ENCODE measurements around the gene C1S. TPM values are rescaled to one million over a fixed set of nuclear protein-coding genes. Genes with fewer than 3 reads are reported as not detected.

The C1S gene
- total and polyA plus RNA-seq, 12 donors = 51.5 to 582 (median 231) TPM

GRCh38 chr12:7118881-7119280 is 58.4 kb downstream of the C1S start:
- H3K9me3 ChIP-seq (replicated peaks in 1 of 3) = no peaks in the 10 kb centered on the region
- H3K27me3 ChIP-seq = no peaks in the 10 kb centered on the region
- H3K4me3 ChIP-seq = no peak overlapping the region
- no peak for TF ChIP-seq POLR2A (IDR thresholded peaks at IDR 0.05)
- no peak for TF ChIP-seq CTCF (IDR thresholded peaks at IDR 0.05)
- intact Hi-C loops (cut with DNase I) = loop anchor here (10.0 kb wide), 2 partner anchors 154 to 164 kb away; partner anchors contain the start of gene PTPN6 (in 1 of the 2)
- WGBS, 4 donors = 66 to 93% (median 86%) methylated on average over 2 to 3 of the region's 3 CpGs
- peaks cover 0 to 7% of the 10 kb centered on the region in 2 donors for H3K36me3 ChIP-seq (replicated peaks in 1 of 2)
- peaks cover 7 to 22% of the 10 kb centered on the region in 2 donors for H3K4me1 ChIP-seq (replicated peaks in 1 of 2)
- H3K27ac ChIP-seq = no peak overlapping the region
- no peak for DNase-seq

GRCh38 chr12:7120166-7120565 is 59.6 kb downstream of the C1S start:
- H3K36me3 ChIP-seq (replicated peaks in 1 of 2) = peaks cover 0 to 7% of the 10 kb centered on the region in 2 donors
- DNase-seq = no peak
- H3K9me3 ChIP-seq (replicated peaks in 1 of 3) = no peaks in the 10 kb centered on the region
- no peak overlapping the region for H3K4me3 ChIP-seq
- no peaks in the 10 kb centered on the region for H3K27me3 ChIP-seq
- peaks cover 7 to 26% of the 10 kb centered on the region in 2 donors for H3K4me1 ChIP-seq (replicated peaks in 1 of 2)
- TF ChIP-seq POLR2A (IDR thresholded peaks at IDR 0.05) = no peak
- TF ChIP-seq CTCF (IDR thresholded peaks at IDR 0.05) = no peak
- intact Hi-C loops (cut with DNase I) = no loop called here
- no peak overlapping the region for H3K27ac ChIP-seq
- 80 to 93% (median 87%) methylated on average over 3 to 5 of the region's 5 CpGs for WGBS, 4 donors

Small RNA genes within 50 kb of the gene (small RNA-seq; reads per million reads assigned to genes)
- gene AC006512.1 (0 reads per million in 2 donors), gene RNU6-485P (0 reads per million in 2 donors)

Other genes with a start within 250 kb of the C1S start
- 10 to 100 TPM in 1 of 9 donors, 1 to 10 TPM in 8; 1.1 to 11.9 (median 4.0) TPM for gene GPR162, start 238.9 kb upstream of the C1S start, total RNA-seq
- 10 to 100 TPM in 2 of 3 donors, 1 to 10 TPM in 1; 5.3 to 42.6 (median 13.7) TPM for gene GPR162, start 238.9 kb upstream of the C1S start, polyA plus RNA-seq
- gene P3H3, start 232.3 kb upstream of the C1S start, total RNA-seq = 10 to 100 TPM in 7 of 9 donors, 1 to 10 TPM in 2; 2.6 to 23.6 (median 14.6) TPM
- gene P3H3, start 232.3 kb upstream of the C1S start, polyA plus RNA-seq = 10 to 100 TPM in 2 of 3 donors, 1 to 10 TPM in 1; 3.7 to 58.1 (median 51.0) TPM
- 1 to 10 TPM in 5 of 9 donors, under 1 TPM in 3, not detected in 1; 0.44 to 2.6 (median 1.6) TPM for gene GNB3, start 219.8 kb upstream of the C1S start, total RNA-seq
- gene GNB3, start 219.8 kb upstream of the C1S start, polyA plus RNA-seq = 10 to 100 TPM in 2 of 3 donors, 1 to 10 TPM in 1; 1.0 to 22.4 (median 11.6) TPM
- gene CDCA3, start 209.4 kb upstream of the C1S start, total RNA-seq = 10 to 100 TPM in 1 of 9 donors, 1 to 10 TPM in 7, not detected in 1; 2.6 to 17.7 (median 3.4) TPM
- gene CDCA3, start 209.4 kb upstream of the C1S start, polyA plus RNA-seq = 1 to 10 TPM; 3.5 to 5.5 (median 5.3) TPM
- 100 to 1,000 TPM in 6 of 9 donors, 10 to 100 TPM in 3; 60.0 to 162 (median 122) TPM for gene USP5, start 208.6 kb upstream of the C1S start, total RNA-seq
- 100 to 1,000 TPM in 1 of 3 donors, 10 to 100 TPM in 2; 30.6 to 109 (median 32.5) TPM for gene USP5, start 208.6 kb upstream of the C1S start, polyA plus RNA-seq
- gene TPI1, start 193.2 kb upstream of the C1S start, total RNA-seq = 1,000 to 10,000 TPM in 1 of 9 donors, 100 to 1,000 TPM in 8; 555 to 1,141 (median 862) TPM
- 1,000 to 10,000 TPM in 1 of 3 donors, 100 to 1,000 TPM in 2; 241 to 2,322 (median 444) TPM for gene TPI1, start 193.2 kb upstream of the C1S start, polyA plus RNA-seq
- 10 to 100 TPM in 8 of 9 donors, 1 to 10 TPM in 1; 3.3 to 24.5 (median 15.5) TPM for gene SPSB2, start 187.4 kb upstream of the C1S start, total RNA-seq
- gene SPSB2, start 187.4 kb upstream of the C1S start, polyA plus RNA-seq = 10 to 100 TPM in 2 of 3 donors, 1 to 10 TPM in 1; 2.5 to 19.5 (median 19.5) TPM
- gene LRRC23, start 155.9 kb upstream of the C1S start, total RNA-seq = 10 to 100 TPM in 6 of 9 donors, 1 to 10 TPM in 3; 6.9 to 18.6 (median 12.5) TPM
- gene LRRC23, start 155.9 kb upstream of the C1S start, polyA plus RNA-seq = 10 to 100 TPM; 11.0 to 29.0 (median 13.8) TPM
- gene ENO2, start 146.1 kb upstream of the C1S start, total RNA-seq = 10 to 100 TPM in 7 of 9 donors, 1 to 10 TPM in 2; 7.4 to 53.6 (median 32.1) TPM
- gene ENO2, start 146.1 kb upstream of the C1S start, polyA plus RNA-seq = 100 to 1,000 TPM in 1 of 3 donors, 10 to 100 TPM in 2; 29.5 to 113 (median 42.3) TPM
- 100 to 1,000 TPM in 4 of 9 donors, 10 to 100 TPM in 4, 1 to 10 TPM in 1; 8.8 to 263 (median 92.8) TPM for gene ATN1, start 132.8 kb upstream of the C1S start, total RNA-seq
- gene ATN1, start 132.8 kb upstream of the C1S start, polyA plus RNA-seq = 100 to 1,000 TPM in 2 of 3 donors, 10 to 100 TPM in 1; 57.4 to 482 (median 258) TPM
- not detected for gene RNU7-1, start 116.9 kb upstream of the C1S start, total RNA-seq
- gene RNU7-1, start 116.9 kb upstream of the C1S start, polyA plus RNA-seq = not detected
- 100 to 1,000 TPM; 152 to 505 (median 283) TPM for gene C12orf57, start 116.7 kb upstream of the C1S start, total RNA-seq
- gene C12orf57, start 116.7 kb upstream of the C1S start, polyA plus RNA-seq = 100 to 1,000 TPM in 2 of 3 donors, 10 to 100 TPM in 1; 58.4 to 335 (median 271) TPM
- gene PTPN6, start 109.4 kb upstream of the C1S start, total RNA-seq = 10 to 100 TPM; 24.5 to 86.2 (median 63.0) TPM
- gene PTPN6, start 109.4 kb upstream of the C1S start, polyA plus RNA-seq = 100 to 1,000 TPM in 2 of 3 donors, 10 to 100 TPM in 1; 36.2 to 204 (median 127) TPM
- gene PHB2, start 90.1 kb upstream of the C1S start, total RNA-seq = 100 to 1,000 TPM; 158 to 344 (median 227) TPM
- 100 to 1,000 TPM; 128 to 222 (median 131) TPM for gene PHB2, start 90.1 kb upstream of the C1S start, polyA plus RNA-seq
- 10 to 100 TPM; 21.9 to 81.9 (median 39.9) TPM for gene EMG1, start 89.8 kb upstream of the C1S start, total RNA-seq
- 10 to 100 TPM; 14.2 to 43.1 (median 15.6) TPM for gene EMG1, start 89.8 kb upstream of the C1S start, polyA plus RNA-seq
- 100 to 1,000 TPM in 2 of 9 donors, 10 to 100 TPM in 7; 28.5 to 146 (median 79.8) TPM for gene LPCAT3, start 42.2 kb upstream of the C1S start, total RNA-seq
- gene LPCAT3, start 42.2 kb upstream of the C1S start, polyA plus RNA-seq = 10 to 100 TPM; 40.4 to 87.5 (median 49.3) TPM
- 1,000 to 10,000 TPM in 1 of 9 donors, 100 to 1,000 TPM in 7, 10 to 100 TPM in 1; 10.3 to 1,160 (median 439) TPM for gene C1R, start 31.7 kb downstream of the C1S start, total RNA-seq
- 100 to 1,000 TPM; 256 to 425 (median 307) TPM for gene C1R, start 31.7 kb downstream of the C1S start, polyA plus RNA-seq
- 100 to 1,000 TPM in 8 of 9 donors, 10 to 100 TPM in 1; 33.3 to 407 (median 159) TPM for gene C1RL, start 48.5 kb downstream of the C1S start, total RNA-seq
- 100 to 1,000 TPM; 120 to 186 (median 156) TPM for gene C1RL, start 48.5 kb downstream of the C1S start, polyA plus RNA-seq
- 10 to 100 TPM in 3 of 9 donors, 1 to 10 TPM in 6; 2.0 to 17.0 (median 9.0) TPM for gene RBP5, start 68.2 kb downstream of the C1S start, total RNA-seq
- 10 to 100 TPM in 2 of 3 donors, 1 to 10 TPM in 1; 8.7 to 17.8 (median 15.0) TPM for gene RBP5, start 68.2 kb downstream of the C1S start, polyA plus RNA-seq
- gene CLSTN3, start 69.7 kb downstream of the C1S start, total RNA-seq = 100 to 1,000 TPM in 1 of 9 donors, 10 to 100 TPM in 7, 1 to 10 TPM in 1; 9.3 to 175 (median 43.7) TPM
- 10 to 100 TPM; 41.5 to 84.8 (median 41.8) TPM for gene CLSTN3, start 69.7 kb downstream of the C1S start, polyA plus RNA-seq
- 10 to 100 TPM; 29.8 to 65.0 (median 46.0) TPM for gene PEX5, start 129.0 kb downstream of the C1S start, total RNA-seq
- gene PEX5, start 129.0 kb downstream of the C1S start, polyA plus RNA-seq = 10 to 100 TPM; 22.4 to 31.5 (median 23.4) TPM
- gene ACSM4, start 243.4 kb downstream of the C1S start, total RNA-seq = not detected
- gene ACSM4, start 243.4 kb downstream of the C1S start, polyA plus RNA-seq = not detected

Data from adrenal gland (tissue), 12 donors.